NCI-H2196 treated with DMSO at 0.1 percent for 48 hours (cell line): ENCODE data around the gene EXOC4.
"Not testable (repeated sequence)": the region's sequence is repeated elsewhere in the genome, so short reads cannot be mapped to it uniquely, and the experiment has no call there.

Experiments
- DNase-seq: peaks from one replicate; lab custom pipeline; 2025; ENCODE audit not compliant: unreplicated experiment; lab: John Stamatoyannopoulos, UW

The EXOC4 gene

GRCh38 chr7:133779538-133779937 lies 526.7 kb downstream of the EXOC4 start:
- not testable (repeated sequence) for DNase-seq

GRCh38 chr7:133780912-133781311 lies 528.0 kb downstream of the EXOC4 start:
- DNase-seq = no peak

- DNase-seq = no peak
These were observed 528.7 kb downstream of the EXOC4 start for GRCh38 chr7:133781486-133782090.

GRCh38 chr7:133782470-133782869 lies 529.6 kb downstream of the EXOC4 start:
- DNase-seq = no peak

- DNase-seq = no peak
These were observed 530.4 kb downstream of the EXOC4 start for GRCh38 chr7:133783276-133783675.

GRCh38 chr7:133784486-133785001 lies 531.7 kb downstream of the EXOC4 start:
- no peak for DNase-seq

- no peak for DNase-seq
These were observed 533.6 kb downstream of the EXOC4 start for GRCh38 chr7:133786401-133786937.

GRCh38 chr7:133789974-133790373 lies 537.1 kb downstream of the EXOC4 start:
- DNase-seq = no peak

GRCh38 chr7:133790911-133791310 lies 538.0 kb downstream of the EXOC4 start:
- DNase-seq = no peak

GRCh38 chr7:133794479-133794878 lies 541.6 kb downstream of the EXOC4 start:
- no peak for DNase-seq

GRCh38 chr7:133795068-133795665 lies 542.3 kb downstream of the EXOC4 start:
- DNase-seq = no peak

- no peak for DNase-seq
These were observed 544.2 kb downstream of the EXOC4 start for GRCh38 chr7:133796782-133797745.

- no peak for DNase-seq
These were observed 545.1 kb downstream of the EXOC4 start for GRCh38 chr7:133797818-133798520.

GRCh38 chr7:133801341-133801740 lies 548.5 kb downstream of the EXOC4 start:
- DNase-seq = no peak

GRCh38 chr7:133804127-133804526 lies 551.2 kb downstream of the EXOC4 start:
- no peak for DNase-seq

GRCh38 chr7:133805426-133805825 lies 552.5 kb downstream of the EXOC4 start:
- DNase-seq = no peak

GRCh38 chr7:133807624-133808492 lies 555.0 kb downstream of the EXOC4 start:
- no peak for DNase-seq

- no peak for DNase-seq
These were observed 555.6 kb downstream of the EXOC4 start for GRCh38 chr7:133808493-133808866.

- no peak for DNase-seq
These were observed 560.0 kb downstream of the EXOC4 start for GRCh38 chr7:133812877-133813276.
